ENCODE results near the gene TBXAS1. TPM values are rescaled to one million over a fixed set of nuclear protein-coding genes. Genes with fewer than 3 reads are reported as not detected.

Gene TBXAS1
- total RNA-seq, 4 donors from 2014 or later: 0.41 to 5.2 (median 3.3) TPM

GRCh38 chr7:139931190-139931934, 102.3 kb downstream of the TBXAS1 start:
- Histone ChIP-seq H3K27ac (no peak overlapping the region), H3K27me3 (no peaks in the 10 kb centered on the region), H3K4me1 (no peaks in the 10 kb centered on the region), H3K36me3 (no peaks in the 10 kb centered on the region), H3K4me3 (no peak overlapping the region), H3K9me3 (no peaks in the 10 kb centered on the region)
- no peak for DNase-seq
- no peak for ATAC-seq
- no peak for TF ChIP-seq POLR2A (IDR thresholded peaks at IDR 0.05)
- no peak for TF ChIP-seq CTCF (IDR thresholded peaks at IDR 0.05 in 4 of 5, conservative IDR thresholded peaks at IDR 0.05 in 1 of 5)
- in situ Hi-C loops (cut with MboI; ENCODE audit: low sequenced_read_pairs in 4 of 4) (no loop called here), intact Hi-C loops (cut with DNase I; ENCODE audit: low total_unique reads) (no loop called here)

DNA sequence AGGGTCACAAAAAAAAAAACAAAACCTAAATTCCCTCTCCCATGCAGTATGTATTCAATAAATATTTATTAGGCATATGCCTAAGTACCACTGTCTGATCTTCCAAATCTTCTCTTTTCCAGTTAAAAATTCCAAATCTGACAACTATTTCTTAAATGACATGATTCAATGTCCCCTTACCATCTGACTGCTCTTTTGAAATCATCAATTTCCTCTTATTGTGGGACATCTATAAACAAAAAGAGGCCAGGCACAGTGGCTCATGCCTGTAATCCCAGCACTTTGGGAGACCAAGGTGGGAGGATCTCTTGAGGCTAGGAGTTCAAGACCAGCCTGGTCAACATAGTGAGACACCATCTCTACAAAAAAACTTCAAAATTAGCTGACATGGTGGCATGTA, 103.5 kb downstream of the TBXAS1 start:
- no peaks in the 10 kb centered on the region for H3K27me3 ChIP-seq
- no peak for TF ChIP-seq POLR2A (IDR thresholded peaks at IDR 0.05)
- TF ChIP-seq CTCF (IDR thresholded peaks at IDR 0.05 in 4 of 5, conservative IDR thresholded peaks at IDR 0.05 in 1 of 5): no peak
- no peak overlapping the region for H3K4me3 ChIP-seq
- H3K4me1 ChIP-seq: no peaks in the 10 kb centered on the region
- ATAC-seq (no peak), DNase-seq (no peak)
- H3K27ac ChIP-seq: no peak overlapping the region
- intact Hi-C loops (cut with DNase I; ENCODE audit: low total_unique reads): no loop called here
- in situ Hi-C loops (cut with MboI; ENCODE audit: low sequenced_read_pairs in 4 of 4): no loop called here
- no peaks in the 10 kb centered on the region for H3K36me3 ChIP-seq
- H3K9me3 ChIP-seq: no peaks in the 10 kb centered on the region

DNA sequence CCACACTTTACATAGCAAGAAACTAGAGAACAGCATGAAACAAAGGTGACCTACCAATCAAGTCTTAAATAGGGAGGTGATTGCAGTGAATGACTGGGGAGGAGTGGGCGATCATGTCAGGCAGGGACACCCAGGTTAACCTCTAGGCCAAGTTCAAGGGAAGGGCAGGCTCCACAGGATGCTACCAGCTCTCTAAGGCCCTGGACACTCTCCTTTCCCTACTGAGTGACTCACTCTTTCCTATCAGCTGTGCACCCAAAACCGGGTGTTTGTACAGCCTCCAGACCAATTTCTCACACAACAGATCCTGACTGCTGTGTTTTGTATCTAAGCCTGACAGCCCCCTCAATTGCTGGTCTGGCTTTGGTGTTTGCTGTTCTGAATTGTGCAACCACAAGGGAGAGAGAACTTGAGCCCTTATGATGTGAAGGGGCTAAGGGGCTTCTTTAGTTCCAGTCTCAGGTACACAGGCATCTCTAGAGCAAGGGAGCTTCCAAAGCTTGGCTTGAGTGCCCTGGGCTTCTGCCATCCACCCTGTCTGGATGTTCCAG, 107.8 kb downstream of the TBXAS1 start:
- Histone ChIP-seq H3K9me3 (no peaks in the 10 kb centered on the region), H3K4me3 (no peak overlapping the region), H3K4me1 (no peaks in the 10 kb centered on the region), H3K27ac (no peak overlapping the region), H3K27me3 (no peaks in the 10 kb centered on the region), H3K36me3 (no peaks in the 10 kb centered on the region)
- no peak for ATAC-seq
- no peak for DNase-seq
- TF ChIP-seq POLR2A (IDR thresholded peaks at IDR 0.05): no peak
- TF ChIP-seq CTCF (IDR thresholded peaks at IDR 0.05 in 4 of 5, conservative IDR thresholded peaks at IDR 0.05 in 1 of 5): no peak
- in situ Hi-C loops (cut with MboI; ENCODE audit: low sequenced_read_pairs in 4 of 4): no loop called here
- intact Hi-C loops (cut with DNase I; ENCODE audit: low total_unique reads): no loop called here

- H3K4me1 ChIP-seq: no peaks in the 10 kb centered on the region
- H3K27ac ChIP-seq: no peak overlapping the region
- no peaks in the 10 kb centered on the region for H3K9me3 ChIP-seq
- H3K4me3 ChIP-seq: no peak overlapping the region
- H3K27me3 ChIP-seq: no peaks in the 10 kb centered on the region
- no peak for TF ChIP-seq POLR2A (IDR thresholded peaks at IDR 0.05)
- TF ChIP-seq CTCF (IDR thresholded peaks at IDR 0.05 in 4 of 5, conservative IDR thresholded peaks at IDR 0.05 in 1 of 5): no peak
- intact Hi-C loops (cut with DNase I; ENCODE audit: low total_unique reads) (no loop called here), in situ Hi-C loops (cut with MboI; ENCODE audit: low sequenced_read_pairs in 4 of 4) (no loop called here)
- ATAC-seq: no peak
- no peaks in the 10 kb centered on the region for H3K36me3 ChIP-seq
- DNase-seq: no peak
Measured at GRCh38 chr7:139937715-139938114, 108.7 kb downstream of the TBXAS1 start.

Measured in gastrocnemius medialis (tissue), 4 donors.